Transverse colon (tissue), 4 donors: ENCODE results near the gene ADCY9.
"Not testable (repeated sequence)": the region's sequence is repeated elsewhere in the genome, so short reads cannot be mapped to it uniquely, and the experiment has no call there.

Source experiments
- CTCF ChIP-seq, 5 experiments: fragments of 200-600 bp in 3 of 5; fragments of 450-650 bp in 2 of 5; sonication (generic) in 3 of 5; IDR thresholded peaks; 1 replicate in 2 of 5; 2 replicates in 3 of 5; pipeline ENCODE4 v1.5.1; 2016 to 2017; ENCODE audit warnings: antibody characterized with exemption in 5 of 5, inconsistent platforms in 3 of 5, mild to moderate bottlenecking in 2 of 5, moderate library complexity in 1 of 5
- EP300 ChIP-seq: sonication (generic); formaldehyde crosslinking; IDR thresholded peaks from one replicate; pipeline ENCODE4 v1.6.1; 2017; ENCODE audit warnings: antibody characterized with exemption, low read depth
- POLR2A ChIP-seq: fragments of 450-650 bp; IDR thresholded peaks from one replicate; pipeline ENCODE4 v1.6.1; 2016; ENCODE audit warnings: antibody characterized with exemption, mild to moderate bottlenecking, moderate library complexity
- POLR2AphosphoS5 ChIP-seq, 3 donors: sonication (generic); formaldehyde crosslinking; IDR thresholded peaks; one replicate each; pipeline ENCODE4 v1.6.1; 2016; ENCODE audit warnings: antibody characterized with exemption in 3 of 3

DNA sequence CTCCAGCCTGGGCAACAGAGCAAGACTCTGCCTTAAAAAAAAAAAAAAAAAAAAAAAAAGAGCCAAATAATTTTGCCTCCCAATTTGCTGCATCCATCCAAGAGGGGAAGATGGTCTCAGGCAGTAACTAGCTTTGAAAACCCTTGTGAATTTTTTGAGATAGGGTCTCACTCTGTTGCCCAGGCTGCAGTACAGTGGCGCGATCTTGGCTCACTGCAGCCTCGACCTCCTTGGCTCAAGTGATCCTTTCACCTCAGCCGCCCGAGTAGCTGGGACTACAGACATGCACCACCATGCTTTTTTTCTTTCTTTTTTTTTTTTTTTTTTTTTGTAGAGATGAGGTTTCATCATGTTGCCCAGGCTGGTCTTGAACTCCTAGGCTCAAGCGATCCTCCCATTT lies 70.7 kb downstream of the ADCY9 start:
- not testable (repeated sequence) for TF ChIP-seq POLR2A; EP300; CTCF (IDR thresholded peaks at IDR 0.05); POLR2AphosphoS5 (IDR thresholded peaks at IDR 0.05)
